Measurements from ENCODE around the gene GCLC. TPM values are rescaled to one million over a fixed set of nuclear protein-coding genes. Genes with fewer than 3 reads are reported as not detected.

The GCLC gene
- total and polyA plus RNA-seq, 9 of the 15 experiments (the other 6 are each of a cell fraction or from before 2014, with no cell fraction given) = 3.9 to 20.0 (median 9.4) TPM

DNA sequence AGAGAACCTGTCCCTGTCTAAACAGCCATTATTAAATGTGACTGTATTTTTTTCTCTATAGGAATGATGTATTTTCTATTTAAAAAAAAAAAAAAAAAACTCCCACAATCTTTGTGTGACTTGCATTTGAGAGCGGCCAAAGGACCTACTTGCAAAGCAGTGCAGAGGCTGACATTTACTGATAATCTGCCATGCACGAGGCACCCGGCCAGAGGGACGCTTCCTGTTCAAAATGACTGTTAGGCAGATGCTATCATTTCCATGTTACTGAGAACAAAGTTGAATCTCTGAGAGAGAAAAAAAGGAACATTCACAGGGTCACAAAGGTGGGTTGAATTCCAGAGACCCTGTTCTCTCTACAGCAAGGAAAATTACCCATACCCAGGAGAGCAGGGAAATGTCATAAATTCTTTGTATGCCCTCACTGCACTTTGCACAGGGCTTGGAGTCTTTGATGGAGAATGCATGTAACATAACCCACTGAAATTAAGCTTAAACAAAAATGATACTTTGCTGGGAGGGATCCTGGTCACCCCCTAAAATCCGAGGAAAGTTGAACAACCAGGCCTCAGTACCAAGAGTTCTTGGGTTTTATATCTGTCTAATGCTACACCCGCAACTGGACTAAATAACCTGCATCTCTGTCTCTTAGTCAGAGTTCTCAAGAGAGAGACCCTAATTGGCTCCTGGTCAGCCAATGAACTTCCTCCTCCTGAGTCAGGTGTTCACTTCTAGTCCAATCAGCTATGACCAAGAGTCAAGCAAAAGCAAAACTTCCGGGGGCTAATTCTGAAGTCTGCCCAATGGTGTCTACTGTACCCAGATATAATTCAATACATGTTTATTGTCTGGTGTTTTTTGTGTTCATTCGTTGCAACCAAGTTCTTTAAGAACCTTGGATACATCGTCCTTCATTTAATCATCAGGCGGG lies 61.2 kb downstream of the GCLC start (continued):
- TF ChIP-seq, protein P1, sequence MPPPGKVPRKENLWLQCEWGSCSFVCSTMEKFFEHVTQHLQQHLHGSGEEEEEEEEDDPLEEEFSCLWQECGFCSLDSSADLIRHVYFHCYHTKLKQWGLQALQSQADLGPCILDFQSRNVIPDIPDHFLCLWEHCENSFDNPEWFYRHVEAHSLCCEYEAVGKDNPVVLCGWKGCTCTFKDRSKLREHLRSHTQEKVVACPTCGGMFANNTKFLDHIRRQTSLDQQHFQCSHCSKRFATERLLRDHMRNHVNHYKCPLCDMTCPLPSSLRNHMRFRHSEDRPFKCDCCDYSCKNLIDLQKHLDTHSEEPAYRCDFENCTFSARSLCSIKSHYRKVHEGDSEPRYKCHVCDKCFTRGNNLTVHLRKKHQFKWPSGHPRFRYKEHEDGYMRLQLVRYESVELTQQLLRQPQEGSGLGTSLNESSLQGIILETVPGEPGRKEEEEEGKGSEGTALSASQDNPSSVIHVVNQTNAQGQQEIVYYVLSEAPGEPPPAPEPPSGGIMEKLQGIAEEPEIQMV (tag; conservative IDR thresholded peaks at IDR 0.05; ENCODE audit: low read depth) = no peak
- TF ChIP-seq MEF2D (tag; conservative IDR thresholded peaks at IDR 0.05; ENCODE audit: low read depth) (no peak), MAFK (IDR thresholded peaks at IDR 0.05; ENCODE audit: low read length) (no peak), U2AF1 (optimal IDR thresholded peaks at IDR 0.05; ENCODE audit: low read depth, low read length) (no peak), HDAC1 (IDR thresholded peaks at IDR 0.05) (peak in 1 of 2 experiments; percentile 58; a peak in 2 of 4 replicates), SREBF1 (IDR thresholded peaks at IDR 0.05; ENCODE audit: borderline replicate concordance, low read depth, low read length) (no peak), NBN (IDR thresholded peaks at IDR 0.05; ENCODE audit: low read depth) (no peak), JUND (IDR thresholded peaks at IDR 0.05; ENCODE audit: borderline replicate concordance, low read depth, low read length) (peak; percentile 51; the same call in 1 of the 2 replicates), JUND (tag; IDR thresholded peaks at IDR 0.05; ENCODE audit: borderline replicate concordance, low read depth, low read length) (peak; percentile 34; the same call in 1 of the 3 replicates), POLR2AphosphoS5 (IDR thresholded peaks at IDR 0.05; ENCODE audit: control insufficient read depth, insufficient read depth, low read depth, low read length) (peak; percentile 59), TRIM24 (IDR thresholded peaks at IDR 0.05) (0 out of 4 replicates have a peak, but pooled peaks of 1 of the 2 experiments have one; percentile 38), NFIC (IDR thresholded peaks at IDR 0.05) (0 out of 2 replicates have a peak, but pooled peaks have one; percentile 40), MYC (IDR thresholded peaks at IDR 0.05; ENCODE audit: low read depth, low read length) (peak; percentile 83), MYC (CRISPR knock-in tag; IDR thresholded peaks at IDR 0.05; ENCODE audit: borderline replicate concordance, low read depth) (no peak), ZNF830 (CRISPR knock-in tag; IDR thresholded peaks at IDR 0.05) (no peak), RBM25 (IDR thresholded peaks at IDR 0.05; ENCODE audit: low read depth, low read length, severe bottlenecking) (peak; percentile 36), DPF2 (IDR thresholded peaks at IDR 0.05) (peak; percentile 79; the same call in 1 of the 2 replicates), NCOA4 (IDR thresholded peaks at IDR 0.05; ENCODE audit: partially characterized antibody) (no peak), GATAD2B (IDR thresholded peaks at IDR 0.05; ENCODE audit: borderline replicate concordance) (no peak), ETV1 (tag; conservative IDR thresholded peaks at IDR 0.05; ENCODE audit: low read depth) (peak; percentile 78), SMAD2 (IDR thresholded peaks at IDR 0.05; ENCODE audit: low read depth, low read length) (no peak), ZFPM2 (CRISPR knock-in tag; IDR thresholded peaks at IDR 0.05) (no peak), RAD51 (IDR thresholded peaks at IDR 0.05; ENCODE audit: borderline replicate concordance, low read depth) (peak; percentile 59), GATA2 (CRISPR knock-in tag; IDR thresholded peaks at IDR 0.05) (peak; percentile 83), ARID1B (IDR thresholded peaks at IDR 0.05) (peak; percentile 79)
- TF ChIP-seq, protein P2, sequence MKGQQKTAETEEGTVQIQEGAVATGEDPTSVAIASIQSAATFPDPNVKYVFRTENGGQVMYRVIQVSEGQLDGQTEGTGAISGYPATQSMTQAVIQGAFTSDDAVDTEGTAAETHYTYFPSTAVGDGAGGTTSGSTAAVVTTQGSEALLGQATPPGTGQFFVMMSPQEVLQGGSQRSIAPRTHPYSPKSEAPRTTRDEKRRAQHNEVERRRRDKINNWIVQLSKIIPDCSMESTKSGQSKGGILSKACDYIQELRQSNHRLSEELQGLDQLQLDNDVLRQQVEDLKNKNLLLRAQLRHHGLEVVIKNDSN (CRISPR knock-in tag; IDR thresholded peaks at IDR 0.05) = 0 out of 2 replicates have a peak, but pooled peaks have one; percentile 39
- TF ChIP-seq, protein P3, sequence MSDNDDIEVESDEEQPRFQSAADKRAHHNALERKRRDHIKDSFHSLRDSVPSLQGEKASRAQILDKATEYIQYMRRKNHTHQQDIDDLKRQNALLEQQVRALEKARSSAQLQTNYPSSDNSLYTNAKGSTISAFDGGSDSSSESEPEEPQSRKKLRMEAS (CRISPR knock-in tag; IDR thresholded peaks at IDR 0.05) = peak; percentile 59

All from K562 (cell line).